Measurements from ENCODE around the gene PRSS35.
"Not testable (repeated sequence)": the region's sequence is repeated elsewhere in the genome, so short reads cannot be mapped to it uniquely, and the experiment has no call there.

The PRSS35 gene

GRCh38 chr6:83472767-83473166 lies 39.6 kb upstream of the PRSS35 start:
- Histone ChIP-seq H4K20me1 (no peaks in the 10 kb centered on the region), H3K4me3 (no peak overlapping the region; a peak in 1 of 20 replicates), H3K9me3 (replicated peaks in 1 of 11) (peaks cover 0 to 7% (median 0%) of the 10 kb centered on the region in 11 experiments; a peak in 5 of 22 replicates), H3K36me3 (peaks cover 0 to 13% (median 0%) of the 10 kb centered on the region in 11 experiments; a peak in 1 of 22 replicates), H3K27ac (no peak overlapping the region), H3K9ac (no peak overlapping the region), H3K4me2 (peak overlapping the region in 4 of 11 experiments; percentile 22 to 78 (median 61); a peak in 7 of 22 replicates), H3K27me3 (no peaks in the 10 kb centered on the region), H3K4me1 (peaks cover 0 to 54% (median 0%) of the 10 kb centered on the region in 10 experiments; a peak in 8 of 20 replicates)
- TF ChIP-seq Cebpa-rat (IDR thresholded peaks at IDR 0.05): no peak

GRCh38 chr6:83474309-83474708 lies 38.0 kb upstream of the PRSS35 start:
- peaks cover 0 to 41% (median 0%) of the 10 kb centered on the region in 10 experiments; a peak in 7 of 20 replicates for H3K4me1 ChIP-seq
- no peak overlapping the region for H3K4me3 ChIP-seq
- no peaks in the 10 kb centered on the region for H4K20me1 ChIP-seq
- TF ChIP-seq Cebpa-rat (IDR thresholded peaks at IDR 0.05): no peak
- 0 out of 22 replicates have a peak overlapping the region, but pooled peaks of 1 of the 11 experiments have one; percentile 3 for H3K4me2 ChIP-seq
- H3K27me3 ChIP-seq: no peaks in the 10 kb centered on the region
- H3K27ac ChIP-seq: no peak overlapping the region
- H3K36me3 ChIP-seq: peaks cover 0 to 13% (median 0%) of the 10 kb centered on the region in 11 experiments; a peak in 2 of 22 replicates
- peaks cover 0 to 7% (median 0%) of the 10 kb centered on the region in 11 experiments; a peak in 5 of 22 replicates for H3K9me3 ChIP-seq (replicated peaks in 1 of 11)
- H3K9ac ChIP-seq: no peak overlapping the region

GRCh38 chr6:83476971-83477370 lies 35.4 kb upstream of the PRSS35 start:
- Histone ChIP-seq H3K36me3 (peaks cover 0 to 13% (median 0%) of the 10 kb centered on the region in 11 experiments; a peak in 2 of 22 replicates), H3K4me1 (peaks cover 0 to 14% (median 0%) of the 10 kb centered on the region in 10 experiments; a peak in 7 of 20 replicates), H4K20me1 (no peaks in the 10 kb centered on the region), H3K4me3 (no peak overlapping the region), H3K4me2 (no peak overlapping the region), H3K27ac (no peak overlapping the region), H3K9me3 (replicated peaks in 1 of 11) (peaks cover 0 to 7% (median 0%) of the 10 kb centered on the region in 11 experiments; a peak in 5 of 22 replicates), H3K27me3 (no peaks in the 10 kb centered on the region), H3K9ac (no peak overlapping the region)
- TF ChIP-seq Cebpa-rat (IDR thresholded peaks at IDR 0.05): no peak

- Histone ChIP-seq H3K27me3 (no peaks in the 10 kb centered on the region), H3K4me1 (no peaks in the 10 kb centered on the region), H4K20me1 (no peaks in the 10 kb centered on the region), H3K4me3 (no peak overlapping the region), H3K36me3 (peaks cover 0 to 13% (median 0%) of the 10 kb centered on the region in 11 experiments; a peak in 2 of 22 replicates), H3K27ac (no peak overlapping the region), H3K4me2 (no peak overlapping the region), H3K9me3 (replicated peaks in 1 of 11) (peaks cover 0 to 7% (median 0%) of the 10 kb centered on the region in 11 experiments; a peak in 5 of 22 replicates), H3K9ac (no peak overlapping the region)
- no peak for TF ChIP-seq Cebpa-rat (IDR thresholded peaks at IDR 0.05)
Measured at GRCh38 chr6:83479389-83479788, 32.9 kb upstream of the PRSS35 start.

GRCh38 chr6:83480470-83480869 lies 31.9 kb upstream of the PRSS35 start:
- Histone ChIP-seq H3K4me2 (no peak overlapping the region), H3K4me1 (no peaks in the 10 kb centered on the region)
- TF ChIP-seq Cebpa-rat (IDR thresholded peaks at IDR 0.05): no peak

GRCh38 chr6:83481938-83482337 lies 30.4 kb upstream of the PRSS35 start:
- H3K9ac ChIP-seq; H3K4me3 ChIP-seq; H3K27ac ChIP-seq; H3K36me3 ChIP-seq; H3K4me1 ChIP-seq; H4K20me1 ChIP-seq; H3K27me3 ChIP-seq; H3K9me3 ChIP-seq (replicated peaks in 1 of 11); H3K4me2 ChIP-seq: not testable (repeated sequence)

More at GRCh38 chr6:83480470-83480869, 31.9 kb upstream of the PRSS35 start:
- H3K9ac ChIP-seq: no peak overlapping the region
- H3K4me3 ChIP-seq: no peak overlapping the region
- H4K20me1 ChIP-seq: no peaks in the 10 kb centered on the region
- H3K36me3 ChIP-seq: peaks cover 0 to 13% (median 0%) of the 10 kb centered on the region in 11 experiments; a peak in 2 of 22 replicates
- no peak overlapping the region for H3K27ac ChIP-seq
- peaks cover 0 to 7% (median 0%) of the 10 kb centered on the region in 11 experiments; a peak in 5 of 22 replicates for H3K9me3 ChIP-seq (replicated peaks in 1 of 11)
- no peaks in the 10 kb centered on the region for H3K27me3 ChIP-seq

- Histone ChIP-seq H3K4me2 (no peak overlapping the region), H3K4me1 (peaks cover 0 to 9% (median 0%) of the 10 kb centered on the region in 10 experiments; a peak in 2 of 20 replicates), H3K9ac (no peak overlapping the region), H3K36me3 (no peaks in the 10 kb centered on the region), H4K20me1 (no peaks in the 10 kb centered on the region), H3K4me3 (no peak overlapping the region), H3K27ac (no peak overlapping the region), H3K9me3 (replicated peaks in 1 of 11) (no peaks in the 10 kb centered on the region), H3K27me3 (no peaks in the 10 kb centered on the region)
- TF ChIP-seq Cebpa-rat (IDR thresholded peaks at IDR 0.05): no peak
Measured at GRCh38 chr6:83488448-83488847, 23.9 kb upstream of the PRSS35 start.

GRCh38 chr6:83488861-83489260 lies 23.5 kb upstream of the PRSS35 start:
- Histone ChIP-seq H3K27ac (no peak overlapping the region), H3K9me3 (replicated peaks in 1 of 11) (no peaks in the 10 kb centered on the region), H3K4me2 (no peak overlapping the region), H3K36me3 (no peaks in the 10 kb centered on the region), H3K4me1 (peaks cover 0 to 9% (median 0%) of the 10 kb centered on the region in 10 experiments; a peak in 2 of 20 replicates), H3K27me3 (no peaks in the 10 kb centered on the region), H3K9ac (no peak overlapping the region), H3K4me3 (no peak overlapping the region), H4K20me1 (no peaks in the 10 kb centered on the region)
- no peak for TF ChIP-seq Cebpa-rat (IDR thresholded peaks at IDR 0.05)

GRCh38 chr6:83490217-83490807 lies 22.0 kb upstream of the PRSS35 start:
- H3K4me2 ChIP-seq: peak overlapping the region in 2 of 11 experiments; percentile 26 to 27; a peak in 2 of 22 replicates
- no peaks in the 10 kb centered on the region for H3K36me3 ChIP-seq
- no peak for TF ChIP-seq Cebpa-rat (IDR thresholded peaks at IDR 0.05)
- no peak overlapping the region for H3K4me3 ChIP-seq
- no peaks in the 10 kb centered on the region for H3K9me3 ChIP-seq (replicated peaks in 1 of 11)
- H3K9ac ChIP-seq: no peak overlapping the region
- H4K20me1 ChIP-seq: no peaks in the 10 kb centered on the region
- H3K4me1 ChIP-seq: peaks cover 0 to 9% (median 0%) of the 10 kb centered on the region in 10 experiments; a peak in 2 of 20 replicates
- H3K27me3 ChIP-seq: no peaks in the 10 kb centered on the region
- no peak overlapping the region for H3K27ac ChIP-seq
